H1 (cell line): ENCODE results near the gene AHSP. TPM values are rescaled to one million over a fixed set of nuclear protein-coding genes. Genes with fewer than 3 reads are reported as not detected.

Experiments used
- EGR1 ChIP-seq: IDR thresholded peaks from 2 replicates; pipeline ENCODE4 v1.6.1; 2011; ENCODE audit warnings: low read depth, low read length, borderline replicate concordance
- GTF2F1 ChIP-seq: IDR thresholded peaks from 2 replicates; pipeline ENCODE4 v1.6.1; 2012; ENCODE audit warnings: low read depth, low read length, improper control_type of control experiment, borderline replicate concordance
- RFX5 ChIP-seq: IDR thresholded peaks from 2 replicates; pipeline ENCODE4 v1.6.1; 2011; ENCODE audit warnings: low read depth, low read length, improper control_type of control experiment, borderline replicate concordance
- TCF12 ChIP-seq: IDR thresholded peaks from 2 replicates; pipeline ENCODE4 v1.6.1; 2011; ENCODE audit warnings: low read depth, mild to moderate bottlenecking, low read length
- YY1 ChIP-seq: IDR thresholded peaks from 2 replicates; pipeline ENCODE4 v1.6.1; 2011; ENCODE audit warnings: low read depth, mild to moderate bottlenecking, low read length
- polyA plus RNA-seq, 7 experiments: library from polyadenylated mRNA; depleted of rRNA in 3 of 7; stranded (reverse) in 5 of 7; unstranded in 2 of 7; fragments of >200 nt in 5 of 7; fragments of 200-250 nt in 2 of 7; gene quantifications; 1 replicate in 5 of 7; 2 replicates in 1 of 7; 4 replicates in 1 of 7; pipeline versions ENCODE4 v1.2.1 to v1.2.3, GENCODE V29; 2011 to 2013; ENCODE audit warnings: missing spikeins in 2 of 7, mixed read lengths in 2 of 7
- total RNA-seq: library from RNA; stranded (reverse); fragmentation: NEBNext Ultra II Directional; extraction: Animal tissue kit (Norgen Biotek cat#: 25700); gene quantifications from 2 replicates; pipeline ENCODE4 v1.2.1, GENCODE V29; 2021

AHSP gene
- total and polyA plus RNA-seq, 2 of the 8 experiments (the other 6 are each of a cell fraction or from before 2014, with no cell fraction given) = 0.91 to 15.3 TPM

DNA sequence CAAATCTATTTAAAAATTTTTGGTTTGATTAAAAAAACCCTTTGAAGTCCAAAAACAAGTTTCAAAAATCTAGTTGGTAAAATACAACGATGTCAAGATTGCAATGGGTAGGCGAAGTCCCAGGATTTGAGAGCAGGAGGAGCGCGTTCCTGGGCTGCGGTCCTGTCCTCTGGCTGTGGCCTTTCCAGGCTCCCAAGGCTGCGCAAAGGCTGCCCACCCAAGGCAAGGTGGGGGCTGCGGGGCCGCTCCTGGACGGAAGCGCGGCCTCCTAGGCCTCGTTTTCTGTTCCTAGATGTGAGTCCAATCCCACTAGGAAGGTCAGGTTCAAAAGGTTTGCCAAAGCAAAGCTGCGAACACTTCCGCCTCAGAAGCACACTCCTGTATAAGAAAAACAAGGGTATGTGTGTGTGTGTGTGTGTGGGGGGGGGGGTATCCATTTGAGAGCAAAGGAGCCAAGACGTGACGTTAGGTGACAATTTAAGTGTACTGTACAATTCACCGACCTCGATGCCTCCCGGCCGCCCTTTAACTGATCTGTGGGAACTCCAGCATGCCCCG lies 9.2 kb downstream of the AHSP start (continued):
- no peak for TF ChIP-seq EGR1
- TF ChIP-seq RFX5 = no peak
- TF ChIP-seq YY1 = no peak
- no peak for TF ChIP-seq TCF12
- TF ChIP-seq GTF2F1 = no peak
